ENCODE data around the gene DNPEP.

DNPEP gene

GRCh38 chr2:219387306-219388120 is at the start of gene DNPEP:
Gene DNPEP (minus strand): TSS chr2:219387912. CDS start chr2:219387794, 118 bp downstream.
- DNase-seq: peak; percentile 86

- no peak for DNase-seq
Observed at GRCh38 chr2:219437141-219437540, 49.4 kb upstream of the DNPEP start.

DNA sequence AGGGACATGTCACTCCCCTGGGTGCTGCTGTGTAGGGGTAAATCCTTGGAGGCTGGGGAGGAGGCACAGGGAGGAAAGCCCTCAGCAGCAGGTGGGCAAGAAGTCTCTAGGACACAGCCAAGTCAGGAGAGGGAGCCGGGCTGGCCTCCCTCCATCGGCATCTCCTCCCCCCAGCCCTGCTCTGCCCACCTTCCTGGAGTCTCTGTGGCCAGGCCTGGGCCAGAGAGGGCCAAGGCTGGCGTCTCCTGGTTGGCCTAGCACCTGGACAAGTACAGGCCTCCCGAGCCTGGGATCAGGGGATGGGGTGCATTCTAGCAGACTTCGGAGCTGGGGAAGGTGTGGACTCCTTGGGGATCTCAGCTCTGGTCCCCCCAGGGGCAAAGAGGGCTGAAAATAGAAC is 48.8 kb upstream of the DNPEP start:
- DNase-seq: no peak

DNA sequence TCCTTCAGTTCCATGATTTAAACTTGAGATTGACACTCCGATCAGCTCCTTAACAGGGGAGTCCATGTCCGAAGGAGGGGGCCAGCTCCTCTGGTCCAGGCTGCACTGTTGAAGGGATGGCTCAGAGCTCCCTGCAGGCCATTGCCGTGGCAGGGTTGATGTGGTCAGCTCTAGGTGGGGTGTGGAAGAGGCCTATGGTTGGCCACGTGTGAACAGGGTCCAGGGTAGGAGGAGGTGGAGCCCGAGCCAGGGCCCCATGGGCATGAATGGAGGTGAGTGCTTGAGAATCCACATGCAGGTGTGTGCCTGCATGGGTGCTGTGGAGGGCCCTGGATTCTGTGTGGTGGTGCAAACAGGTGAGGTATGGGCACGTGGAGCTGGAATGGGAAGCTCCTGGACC is 48.0 kb upstream of the DNPEP start:
- no peak for DNase-seq

DNA sequence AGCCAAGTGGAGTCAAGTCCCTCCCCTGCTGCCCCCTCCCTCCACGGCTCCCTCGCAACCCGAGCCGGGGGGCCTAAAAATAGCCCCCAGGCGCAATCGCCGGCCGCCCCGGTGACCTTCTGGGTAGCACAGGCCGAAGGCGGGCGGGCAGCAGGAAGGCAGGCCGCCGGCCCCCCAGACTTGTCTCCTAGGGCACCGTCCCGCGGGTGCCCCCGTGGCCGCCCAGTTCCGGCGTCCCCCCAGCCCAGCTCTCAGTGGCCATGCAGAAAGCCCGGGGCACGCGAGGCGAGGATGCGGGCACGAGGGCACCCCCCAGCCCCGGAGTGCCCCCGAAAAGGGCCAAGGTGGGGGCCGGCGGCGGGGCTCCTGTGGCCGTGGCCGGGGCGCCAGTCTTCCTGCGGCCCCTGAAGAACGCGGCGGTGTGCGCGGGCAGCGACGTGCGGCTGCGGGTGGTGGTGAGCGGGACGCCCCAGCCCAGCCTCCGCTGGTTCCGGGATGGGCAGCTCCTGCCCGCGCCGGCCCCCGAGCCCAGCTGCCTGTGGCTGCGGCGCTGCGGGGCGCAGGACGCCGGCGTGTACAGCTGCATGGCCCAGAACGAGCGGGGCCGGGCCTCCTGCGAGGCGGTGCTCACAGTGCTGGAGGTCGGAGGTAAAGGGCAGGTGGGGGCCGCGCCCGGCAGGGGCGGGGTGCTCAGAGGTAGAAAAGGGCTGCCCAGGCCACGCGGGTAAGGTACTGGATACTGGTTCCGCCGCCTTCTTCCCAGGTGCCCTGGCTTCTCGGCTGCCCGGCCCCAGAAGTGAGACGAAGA is 47.2 kb upstream of the DNPEP start, which contains the start of gene SPEG:
TSS of gene SPEG (plus strand) at position 126 of the 808 bp plus-strand sequence. CDS start at position 261, 135 bp downstream.
- no peak for DNase-seq

GRCh38 chr2:219434468-219434717 is 46.7 kb upstream of the DNPEP start:
- DNase-seq: no peak

DNA sequence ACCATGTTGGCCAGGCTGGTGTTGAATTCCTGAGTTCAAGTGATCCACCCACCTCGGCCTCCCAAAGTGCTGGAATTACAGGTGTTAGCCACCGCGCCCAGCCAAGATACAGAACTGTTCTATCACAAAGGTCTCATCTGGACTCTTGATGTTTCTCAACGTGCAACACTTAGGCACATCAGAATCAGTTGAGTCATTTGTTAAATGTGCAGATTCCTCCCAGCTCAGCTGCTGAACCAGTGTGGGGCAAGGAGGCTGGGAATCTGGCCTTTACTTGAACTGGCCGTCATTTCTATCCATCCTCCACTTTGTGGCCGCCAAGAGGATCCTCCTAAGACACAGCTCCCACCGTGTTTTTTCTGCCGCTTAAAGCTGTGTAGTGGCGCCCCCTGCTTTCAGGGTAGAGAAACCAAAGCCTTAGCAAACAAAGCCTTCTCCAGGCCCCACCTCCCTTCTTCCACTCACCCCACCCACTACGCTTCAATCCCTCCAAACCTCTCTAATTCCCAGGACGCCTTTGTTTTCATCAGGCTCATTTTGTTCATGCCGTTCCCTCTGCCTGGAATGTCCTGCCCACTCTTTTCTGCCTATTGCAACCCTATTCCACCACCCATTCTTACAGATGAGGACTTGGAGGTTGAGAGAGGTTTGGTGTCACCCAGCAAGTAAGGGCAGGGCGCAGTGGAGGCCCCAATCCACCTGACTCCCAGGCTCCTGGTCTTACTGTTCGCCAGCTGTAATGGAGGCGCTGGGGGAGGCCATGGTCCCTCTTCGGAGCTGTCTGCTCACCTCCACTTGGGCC is 46.2 kb upstream of the DNPEP start:
- DNase-seq: peak; percentile 75

GRCh38 chr2:219430633-219431615 is 43.2 kb upstream of the DNPEP start:
- DNase-seq: peak; percentile 25

GRCh38 chr2:219429958-219430606 is 42.4 kb upstream of the DNPEP start:
- DNase-seq: no peak

- no peak for DNase-seq
Observed at GRCh38 chr2:219428469-219428868, 40.8 kb upstream of the DNPEP start.

DNA sequence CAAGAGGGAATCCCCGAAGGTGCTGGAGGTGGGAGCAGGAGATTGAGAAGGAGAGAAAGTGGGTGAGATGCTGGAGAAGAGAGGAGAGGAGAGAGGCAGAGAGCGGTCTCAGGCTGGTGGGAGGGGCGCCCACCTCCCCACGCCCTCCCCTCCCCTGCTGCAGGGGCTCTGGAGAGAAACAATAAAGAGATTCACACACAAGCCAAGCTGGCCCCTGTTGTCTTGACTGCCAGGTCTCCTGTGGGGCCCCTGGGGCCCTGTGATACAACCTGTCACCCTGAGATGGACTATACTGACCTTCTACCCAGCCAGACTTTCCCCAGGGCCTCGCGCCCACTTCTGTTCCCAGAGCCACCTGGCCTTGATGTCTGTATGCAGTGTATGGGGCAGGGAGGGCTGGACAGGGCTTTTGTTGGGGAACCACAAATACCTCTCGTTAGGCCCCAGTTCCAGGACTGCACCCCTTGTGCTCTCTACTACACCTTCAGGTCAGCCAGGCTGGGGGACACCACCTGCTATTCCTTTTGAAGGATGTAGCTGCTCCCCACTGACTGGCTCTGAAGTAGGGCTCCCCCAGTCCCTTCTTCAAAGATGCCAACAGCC is 38.9 kb upstream of the DNPEP start:
- DNase-seq: no peak

DNA sequence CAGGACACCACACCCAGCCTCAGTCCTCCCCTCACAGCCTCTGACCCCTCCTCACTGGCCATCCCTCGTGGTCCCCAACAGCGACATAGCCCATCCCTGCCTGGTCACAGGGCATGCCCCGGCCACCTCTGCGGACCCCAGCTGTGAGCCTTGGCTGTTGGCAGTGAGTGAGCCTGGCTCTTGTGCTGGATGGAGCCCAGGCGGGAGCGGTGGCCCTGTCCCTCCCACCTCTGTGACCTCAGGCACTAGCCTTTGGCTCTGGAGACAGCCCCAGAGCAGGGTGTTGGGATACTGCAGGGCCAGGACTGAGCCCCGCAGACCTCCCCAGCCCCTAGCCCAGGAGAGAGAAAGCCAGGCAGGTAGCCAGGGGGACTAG is 38.3 kb upstream of the DNPEP start:
- DNase-seq: no peak

DNA sequence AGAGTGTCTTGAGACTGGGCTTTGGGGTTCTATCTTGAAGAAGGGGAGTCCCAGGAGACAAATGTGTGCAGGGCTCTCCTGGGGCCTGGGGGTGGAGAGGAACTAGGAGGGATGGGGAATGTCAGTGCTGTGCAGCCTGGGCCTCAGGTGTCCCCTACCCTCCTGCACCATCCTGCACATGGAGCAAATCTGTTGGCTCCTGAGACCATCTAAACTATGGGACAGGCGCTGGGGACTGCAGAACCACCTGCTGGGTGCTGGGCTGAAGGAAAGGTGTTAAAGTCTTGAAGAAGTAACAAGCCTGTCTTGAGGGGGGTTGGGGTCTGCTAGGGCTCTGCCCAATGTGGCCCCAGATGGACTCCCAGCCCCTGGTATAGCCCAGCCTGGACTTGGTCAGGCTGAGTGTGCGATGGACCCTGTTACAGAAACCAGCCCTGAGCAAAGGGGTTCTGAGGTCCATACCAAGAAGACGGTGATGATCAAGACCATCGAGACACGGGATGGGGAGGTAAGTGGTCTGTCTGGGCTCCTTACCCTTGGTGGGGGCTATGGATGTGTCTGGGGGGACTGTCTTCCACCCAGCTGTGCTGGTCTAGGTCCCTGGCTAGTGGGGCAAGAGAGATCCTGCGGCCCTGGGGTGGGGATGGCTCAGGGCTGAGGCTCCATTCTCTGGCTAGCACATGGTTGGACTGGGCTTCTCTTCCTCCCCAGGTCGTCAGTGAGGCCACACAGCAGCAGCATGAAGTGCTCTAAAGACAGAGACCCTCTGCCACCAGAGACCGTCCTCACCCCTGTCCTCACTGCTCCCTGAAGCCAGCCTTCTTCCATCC is 37.7 kb upstream of the DNPEP start:
- DNase-seq: no peak

GRCh38 chr2:219423652-219424377 is 36.1 kb upstream of the DNPEP start:
- no peak for DNase-seq

DNA sequence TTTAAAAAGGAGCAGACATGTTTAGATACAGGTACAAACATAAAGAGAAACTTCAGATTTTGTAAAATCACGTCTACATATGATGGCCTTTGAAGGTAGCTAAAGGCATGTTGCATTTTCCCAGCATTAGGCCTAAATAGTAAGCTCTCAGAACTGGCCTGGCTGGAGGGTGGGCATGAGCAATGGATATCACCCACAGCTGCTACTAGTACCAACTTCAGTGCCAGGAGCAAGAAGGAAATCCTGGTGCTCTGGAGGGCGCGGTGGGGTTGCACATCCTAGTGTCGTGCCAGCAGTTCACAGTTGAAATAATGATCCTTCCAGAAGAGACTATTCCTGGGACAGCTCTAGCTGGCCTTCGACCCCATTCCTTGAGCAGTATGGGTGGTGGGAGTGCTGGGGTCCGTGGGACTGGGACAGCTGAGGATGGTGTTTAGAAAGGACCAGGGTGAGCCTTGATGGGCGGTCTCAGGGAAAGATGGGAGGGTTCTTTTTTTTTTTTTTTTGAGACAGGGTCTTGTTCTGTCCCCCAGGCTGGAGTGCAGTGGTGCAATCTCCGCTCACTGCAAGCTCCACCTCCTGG is 35.3 kb upstream of the DNPEP start:
- DNase-seq: no peak

DNA sequence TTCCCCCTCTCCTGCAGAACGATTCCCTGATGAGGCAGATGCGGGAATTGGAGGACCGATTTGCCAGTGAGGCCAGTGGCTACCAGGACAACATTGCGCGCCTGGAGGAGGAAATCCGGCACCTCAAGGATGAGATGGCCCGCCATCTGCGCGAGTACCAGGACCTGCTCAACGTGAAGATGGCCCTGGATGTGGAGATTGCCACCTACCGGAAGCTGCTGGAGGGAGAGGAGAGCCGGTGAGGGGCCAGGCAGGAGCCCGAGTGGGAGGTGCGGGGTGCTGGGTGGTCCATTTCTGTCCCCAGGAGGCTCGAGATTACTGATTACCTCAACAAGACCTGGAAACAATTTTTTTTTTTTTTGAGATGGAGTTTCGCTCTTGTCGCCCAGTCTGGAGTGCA is 33.6 kb upstream of the DNPEP start:
- no peak for DNase-seq

- no peak for DNase-seq
Observed at GRCh38 chr2:219420687-219421086, 33.0 kb upstream of the DNPEP start.

DNA sequence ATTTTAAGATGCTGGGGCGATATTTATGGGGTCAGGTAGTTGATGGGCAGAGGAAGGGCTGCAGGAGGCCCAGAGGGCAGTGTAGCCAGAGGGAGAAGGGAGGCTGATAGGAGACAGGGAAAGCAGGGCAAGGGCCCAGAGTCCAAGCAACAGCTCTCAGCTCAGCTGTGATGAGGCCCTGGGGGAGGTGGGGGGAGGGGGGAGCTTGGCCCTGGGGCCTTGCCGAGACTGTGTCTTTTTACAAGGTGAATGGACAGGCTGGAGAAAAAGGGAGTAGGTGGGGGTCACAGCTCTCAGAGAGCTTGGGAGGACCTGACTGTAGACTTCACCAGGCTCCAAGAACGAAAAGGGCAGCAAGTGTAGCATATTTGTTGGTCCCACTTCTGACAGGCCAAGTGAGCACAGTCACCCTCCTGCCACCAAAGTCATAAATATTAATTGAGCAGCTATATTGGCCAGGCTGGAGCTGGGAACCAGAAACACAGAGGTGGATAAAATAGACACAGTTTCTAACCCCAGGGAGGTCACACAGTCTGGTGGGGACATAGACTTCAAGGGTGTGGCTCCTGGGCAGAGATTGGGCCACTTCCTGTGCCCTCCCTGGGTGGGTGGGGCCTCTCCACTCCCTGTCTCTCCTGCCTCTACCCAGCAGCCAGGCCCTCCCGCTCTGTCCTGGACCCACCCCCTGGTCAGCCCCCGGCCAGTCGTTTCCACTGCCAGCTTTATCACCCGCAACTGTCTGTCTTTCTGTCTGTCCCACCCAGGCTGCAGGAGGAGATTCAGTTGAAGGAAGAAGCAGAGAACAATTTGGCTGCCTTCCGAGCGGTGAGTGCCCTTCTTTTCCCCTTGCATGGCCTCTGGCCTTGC is 31.9 kb upstream of the DNPEP start:
- peak; percentile 90 for DNase-seq

Data from hematopoietic multipotent progenitor cell treated with erythropoietin and hydrocortisone succinate and interleukin-3 and kit ligand, for 8 days (in vitro differentiated cells).